Measurements from ENCODE around the gene HPCAL4. TPM values are rescaled to one million over a fixed set of nuclear protein-coding genes. Genes with fewer than 3 reads are reported as not detected.

The HPCAL4 gene
- total and polyA plus RNA-seq, 2 experiments from 2014 or later, result not detected

DNA sequence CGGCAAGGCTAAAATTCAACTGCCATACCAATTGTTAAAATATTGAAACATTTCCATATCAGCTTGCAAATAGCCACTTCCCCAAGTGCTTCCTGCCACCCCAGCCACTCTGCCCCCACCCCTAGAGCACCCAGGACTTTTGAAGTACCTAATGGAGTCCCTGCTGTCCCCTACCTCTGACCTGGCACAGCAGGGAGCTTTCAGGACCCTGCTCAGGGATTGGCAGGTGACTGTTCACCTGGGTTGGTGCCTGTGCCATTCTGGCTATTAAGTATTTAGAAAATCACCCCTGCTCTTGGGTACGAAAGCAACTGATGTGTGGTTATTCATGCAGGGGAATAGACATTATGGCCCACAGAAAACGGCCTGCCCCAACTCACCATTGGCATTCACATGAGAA lies 9.1 kb upstream of the HPCAL4 start:
- Histone ChIP-seq H3K36me3 (ENCODE audit: low read depth) (no peaks in the 10 kb centered on the region), H3K9ac (no peak overlapping the region), H3F3A (ENCODE audit: insufficient read depth) (no peaks in the 10 kb centered on the region), H3K79me2 (ENCODE audit: insufficient read depth) (no peaks in the 10 kb centered on the region), H4K20me1 (ENCODE audit: insufficient read depth) (no peaks in the 10 kb centered on the region), H3K27ac (no peak overlapping the region), H3K9me2 (ENCODE audit: insufficient read depth) (no peaks in the 10 kb centered on the region), H2AFZ (no peak overlapping the region), H3K4me3 (no peak overlapping the region), H3K4me1 (ENCODE audit: insufficient read depth) (no peaks in the 10 kb centered on the region), H3K4me2 (ENCODE audit: unreplicated experiment) (no peak overlapping the region), H3K27me3 (replicated peaks; ENCODE audit: insufficient read depth) (peaks cover 32% of the 10 kb centered on the region), H3K9me3 (ENCODE audit: low read depth) (no peaks in the 10 kb centered on the region)
- no peak for TF ChIP-seq EZH2 (IDR thresholded peaks at IDR 0.05; ENCODE audit: insufficient read depth, poor library complexity, severe bottlenecking)
- TF ChIP-seq EZH2phosphoT487 (IDR thresholded peaks at IDR 0.05; ENCODE audit: insufficient read depth, low read depth), result no peak
- in situ Hi-C loops (cut with MboI), result no loop called here
- no peak for DNase-seq
- 50 to 57% methylated on average over 3 of the region's 3 CpGs for WGBS, 2 experiments (ENCODE audit: low coverage in 1 of 2, low lambda C conversion rate in 2 of 2, missing lambda C conversion rate in 2 of 2)

DNA sequence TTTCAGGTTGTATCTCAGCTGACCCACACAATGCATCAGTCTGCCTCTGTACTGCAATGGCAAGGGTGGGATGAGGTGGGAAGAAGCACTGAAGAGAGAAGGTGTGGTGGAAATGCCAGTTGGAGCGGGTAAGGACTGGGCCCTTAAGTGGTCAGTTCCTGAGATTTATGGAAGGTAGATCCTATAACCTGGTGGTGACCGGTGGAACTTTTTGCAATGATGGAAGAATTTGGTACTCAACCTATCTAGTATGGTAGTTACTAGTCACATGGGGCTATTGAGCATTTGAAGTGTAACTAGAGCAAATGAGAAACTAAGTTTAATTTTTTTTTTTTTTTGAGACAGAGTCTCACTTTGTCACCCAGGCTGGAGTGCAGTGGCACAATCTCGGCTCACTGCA lies 8.2 kb upstream of the HPCAL4 start:
- H4K20me1 ChIP-seq (ENCODE audit: insufficient read depth), result no peaks in the 10 kb centered on the region
- no peak for DNase-seq
- WGBS, 2 experiments (ENCODE audit: low coverage in 1 of 2, low lambda C conversion rate in 2 of 2, missing lambda C conversion rate in 2 of 2), result 90 to 94% methylated on average over 3 of the region's 3 CpGs
- H3K9ac ChIP-seq, result no peak overlapping the region
- H3K4me3 ChIP-seq, result no peak overlapping the region
- no peaks in the 10 kb centered on the region for H3F3A ChIP-seq (ENCODE audit: insufficient read depth)
- no peaks in the 10 kb centered on the region for H3K9me2 ChIP-seq (ENCODE audit: insufficient read depth)
- no peaks in the 10 kb centered on the region for H3K9me3 ChIP-seq (ENCODE audit: low read depth)
- H2AFZ ChIP-seq, result no peak overlapping the region
- H3K27me3 ChIP-seq (replicated peaks; ENCODE audit: insufficient read depth), result peaks cover 39% of the 10 kb centered on the region
- no peaks in the 10 kb centered on the region for H3K36me3 ChIP-seq (ENCODE audit: low read depth)
- H3K79me2 ChIP-seq (ENCODE audit: insufficient read depth), result no peaks in the 10 kb centered on the region
- TF ChIP-seq EZH2 (IDR thresholded peaks at IDR 0.05; ENCODE audit: insufficient read depth, poor library complexity, severe bottlenecking) (no peak), EZH2phosphoT487 (IDR thresholded peaks at IDR 0.05; ENCODE audit: insufficient read depth, low read depth) (no peak)
- no peak overlapping the region for H3K27ac ChIP-seq
- H3K4me2 ChIP-seq (ENCODE audit: unreplicated experiment), result no peak overlapping the region
- in situ Hi-C loops (cut with MboI), result no loop called here
- no peaks in the 10 kb centered on the region for H3K4me1 ChIP-seq (ENCODE audit: insufficient read depth)

DNA sequence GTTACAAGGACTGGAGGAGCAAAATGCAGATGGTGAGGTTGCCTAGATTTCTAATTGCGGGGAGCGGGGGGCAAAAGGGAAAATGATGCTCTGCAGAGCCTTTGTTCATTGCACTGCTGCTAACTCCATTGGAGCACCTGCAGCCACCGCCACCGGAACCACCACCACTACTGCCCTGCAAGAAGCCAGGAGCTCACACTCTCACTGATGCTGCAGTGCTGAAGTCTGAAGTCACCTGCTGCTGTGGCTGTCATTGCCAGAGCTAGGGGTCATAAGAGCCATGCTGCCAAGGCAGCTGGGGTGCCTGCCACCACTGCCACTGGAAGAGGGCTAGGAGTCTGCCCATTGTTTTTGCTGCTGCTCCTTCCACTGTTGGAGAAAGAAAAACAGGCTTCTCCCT lies 7.3 kb upstream of the HPCAL4 start:
- Histone ChIP-seq H3K79me2 (ENCODE audit: insufficient read depth) (no peaks in the 10 kb centered on the region), H3K36me3 (ENCODE audit: low read depth) (no peaks in the 10 kb centered on the region), H3K4me2 (ENCODE audit: unreplicated experiment) (no peak overlapping the region), H3K27me3 (replicated peaks; ENCODE audit: insufficient read depth) (peaks cover 46% of the 10 kb centered on the region), H3K4me1 (ENCODE audit: insufficient read depth) (no peaks in the 10 kb centered on the region), H4K20me1 (ENCODE audit: insufficient read depth) (no peaks in the 10 kb centered on the region), H3K9ac (no peak overlapping the region), H3K4me3 (no peak overlapping the region), H3K9me3 (ENCODE audit: low read depth) (no peaks in the 10 kb centered on the region), H3K9me2 (ENCODE audit: insufficient read depth) (no peaks in the 10 kb centered on the region), H2AFZ (no peak overlapping the region), H3F3A (ENCODE audit: insufficient read depth) (no peaks in the 10 kb centered on the region), H3K27ac (no peak overlapping the region)
- no peak for DNase-seq
- TF ChIP-seq EZH2 (IDR thresholded peaks at IDR 0.05; ENCODE audit: insufficient read depth, poor library complexity, severe bottlenecking), result no peak
- no peak for TF ChIP-seq EZH2phosphoT487 (IDR thresholded peaks at IDR 0.05; ENCODE audit: insufficient read depth, low read depth)
- WGBS, 2 experiments (ENCODE audit: low coverage in 1 of 2, low lambda C conversion rate in 2 of 2, missing lambda C conversion rate in 2 of 2), result 84 to 86% methylated on average over 4 of the region's 4 CpGs
- in situ Hi-C loops (cut with MboI), result no loop called here

DNA sequence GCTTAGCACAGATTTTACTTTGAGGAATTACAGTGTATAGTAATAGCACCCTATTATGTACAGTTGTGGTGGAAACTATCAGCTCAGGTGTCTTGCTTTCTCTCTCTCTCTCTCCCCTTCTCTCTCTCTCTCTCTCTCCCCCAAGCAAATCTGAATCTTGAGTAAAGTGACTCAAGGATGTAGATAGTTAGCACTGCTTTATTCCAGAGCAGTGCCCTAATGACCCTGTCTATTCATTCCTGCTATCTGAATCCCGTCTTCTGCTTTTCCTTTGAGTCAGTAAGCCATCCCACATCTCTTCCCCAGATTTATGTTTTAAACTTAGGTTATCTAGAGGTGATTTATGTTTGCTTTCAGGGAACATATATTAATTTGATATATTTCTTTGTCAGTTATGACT lies 5.2 kb upstream of the HPCAL4 start:
- Histone ChIP-seq H3K4me1 (ENCODE audit: insufficient read depth) (no peaks in the 10 kb centered on the region), H3K27me3 (replicated peaks; ENCODE audit: insufficient read depth) (peaks cover 67% of the 10 kb centered on the region), H3K4me2 (ENCODE audit: unreplicated experiment) (no peak overlapping the region), H3F3A (ENCODE audit: insufficient read depth) (no peaks in the 10 kb centered on the region), H3K4me3 (no peak overlapping the region), H3K79me2 (ENCODE audit: insufficient read depth) (no peaks in the 10 kb centered on the region), H3K27ac (no peak overlapping the region), H3K9me2 (ENCODE audit: insufficient read depth) (no peaks in the 10 kb centered on the region), H3K36me3 (ENCODE audit: low read depth) (no peaks in the 10 kb centered on the region), H3K9ac (no peak overlapping the region), H2AFZ (no peak overlapping the region), H3K9me3 (ENCODE audit: low read depth) (no peaks in the 10 kb centered on the region), H4K20me1 (ENCODE audit: insufficient read depth) (no peaks in the 10 kb centered on the region)
- in situ Hi-C loops (cut with MboI), result no loop called here
- TF ChIP-seq EZH2 (IDR thresholded peaks at IDR 0.05; ENCODE audit: insufficient read depth, poor library complexity, severe bottlenecking), result no peak
- no peak for TF ChIP-seq EZH2phosphoT487 (IDR thresholded peaks at IDR 0.05; ENCODE audit: insufficient read depth, low read depth)
- no peak for DNase-seq
- 4 to 5% methylated on average over 1 of the region's 1 CpG for WGBS, 2 experiments (ENCODE audit: low coverage in 1 of 2, low lambda C conversion rate in 2 of 2, missing lambda C conversion rate in 2 of 2)

DNA sequence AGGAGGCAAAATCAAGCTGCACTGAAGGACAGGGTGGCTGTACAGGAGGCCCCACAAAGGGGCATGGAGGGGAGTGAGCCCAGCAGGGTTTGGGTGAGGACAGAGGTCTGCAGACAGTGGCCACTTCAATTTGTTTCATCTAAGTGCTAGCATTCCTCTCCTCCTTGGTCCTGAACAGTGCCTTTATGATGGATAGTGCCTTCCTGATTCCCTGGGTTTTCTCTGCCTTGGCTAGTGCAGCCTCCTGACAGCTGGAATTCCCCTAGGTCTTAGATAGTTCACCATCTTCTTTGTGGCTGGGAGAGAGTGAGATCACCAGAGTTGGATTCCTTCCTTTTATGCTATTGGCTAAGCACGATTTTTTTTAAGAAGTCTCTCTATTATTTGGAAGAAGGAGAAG lies 3.8 kb upstream of the HPCAL4 start:
- in situ Hi-C loops (cut with MboI), result no loop called here
- no peaks in the 10 kb centered on the region for H4K20me1 ChIP-seq (ENCODE audit: insufficient read depth)
- H3K79me2 ChIP-seq (ENCODE audit: insufficient read depth), result no peaks in the 10 kb centered on the region
- no peaks in the 10 kb centered on the region for H3K4me1 ChIP-seq (ENCODE audit: insufficient read depth)
- no peak overlapping the region for H3K27ac ChIP-seq
- H3K36me3 ChIP-seq (ENCODE audit: low read depth), result no peaks in the 10 kb centered on the region
- H3K4me3 ChIP-seq, result no peak overlapping the region
- H3K9me3 ChIP-seq (ENCODE audit: low read depth), result no peaks in the 10 kb centered on the region
- peaks cover 71% of the 10 kb centered on the region for H3K27me3 ChIP-seq (replicated peaks; ENCODE audit: insufficient read depth)
- no peak overlapping the region for H2AFZ ChIP-seq
- H3K9ac ChIP-seq, result no peak overlapping the region
- no peak for TF ChIP-seq EZH2 (IDR thresholded peaks at IDR 0.05; ENCODE audit: insufficient read depth, poor library complexity, severe bottlenecking)
- no peak for TF ChIP-seq EZH2phosphoT487 (IDR thresholded peaks at IDR 0.05; ENCODE audit: insufficient read depth, low read depth)
- H3K4me2 ChIP-seq (ENCODE audit: unreplicated experiment), result no peak overlapping the region
- WGBS, 2 experiments (ENCODE audit: low coverage in 1 of 2, low lambda C conversion rate in 2 of 2, missing lambda C conversion rate in 2 of 2), result 17 to 24% methylated on average over 1 of the region's 1 CpG
- no peak for DNase-seq
- no peaks in the 10 kb centered on the region for H3F3A ChIP-seq (ENCODE audit: insufficient read depth)
- no peaks in the 10 kb centered on the region for H3K9me2 ChIP-seq (ENCODE audit: insufficient read depth)
